SKM-1 treated with dmso at 0.1 percent for 144 hours (cell line): ENCODE data around the gene SHH.
A peak's percentile ranks its signal among the peaks of the same experiment; 100 is the strongest.
"Not testable (repeated sequence)": the region's sequence is repeated elsewhere in the genome, so short reads cannot be mapped to it uniquely, and the experiment has no call there.

Experiments used
- DNase-seq: peaks from one replicate; lab custom pipeline; 2025; ENCODE audit not compliant: unreplicated experiment; lab: John Stamatoyannopoulos, UW

The SHH gene

GRCh38 chr7:155820788-155821187, 8.5 kb upstream of the SHH start:
- no peak for DNase-seq

DNA sequence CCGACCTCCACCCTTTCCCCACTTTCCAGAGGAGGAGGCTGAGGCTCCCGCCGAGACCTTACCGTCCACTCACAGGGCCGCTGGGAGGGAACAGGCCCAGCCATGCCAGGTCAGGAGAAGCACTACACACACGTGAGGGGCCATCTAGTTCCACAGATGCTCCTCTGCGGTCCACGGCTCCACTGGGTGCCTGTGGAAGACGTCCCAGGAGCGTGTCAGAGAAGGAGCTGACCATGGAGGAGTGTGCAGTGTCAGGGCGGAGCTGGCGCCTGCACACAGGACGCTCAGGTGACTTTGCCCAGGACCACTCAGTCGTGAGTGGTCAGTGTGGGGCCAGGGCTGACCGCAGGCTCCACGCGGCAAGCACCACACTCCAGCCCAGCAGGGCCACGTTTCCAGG, 8.0 kb upstream of the SHH start:
- no peak for DNase-seq

DNA sequence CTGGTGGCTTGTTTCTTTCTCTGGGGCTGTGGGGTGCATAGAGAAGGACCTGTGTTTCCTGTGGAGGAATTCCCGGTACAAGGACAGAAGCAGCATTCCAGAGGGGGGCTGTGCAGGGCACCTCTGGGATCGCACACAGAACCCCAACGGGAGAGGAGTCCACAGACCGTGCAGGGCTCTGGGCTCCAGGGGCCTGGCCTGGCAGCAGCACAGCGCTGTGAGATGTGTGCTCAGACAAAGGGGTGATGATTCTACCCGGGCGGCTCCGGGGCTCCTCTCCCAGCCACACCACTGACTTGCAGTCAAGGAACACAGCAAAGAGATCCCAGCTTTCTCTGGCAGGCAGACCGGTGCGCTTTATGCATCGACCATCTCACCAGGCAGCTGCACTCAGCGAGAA, 6.9 kb upstream of the SHH start:
- DNase-seq: no peak

- DNase-seq: no peak
These were observed 6.5 kb upstream of the SHH start for GRCh38 chr7:155818820-155819168.

- DNase-seq: no peak
These were observed 6.0 kb upstream of the SHH start for GRCh38 chr7:155818154-155818819.

GRCh38 chr7:155817515-155817914, 5.3 kb upstream of the SHH start:
- not testable (repeated sequence) for DNase-seq

GRCh38 chr7:155816996-155817395, 4.7 kb upstream of the SHH start:
- DNase-seq: no peak

GRCh38 chr7:155816192-155816508, 3.9 kb upstream of the SHH start:
- no peak for DNase-seq

DNA sequence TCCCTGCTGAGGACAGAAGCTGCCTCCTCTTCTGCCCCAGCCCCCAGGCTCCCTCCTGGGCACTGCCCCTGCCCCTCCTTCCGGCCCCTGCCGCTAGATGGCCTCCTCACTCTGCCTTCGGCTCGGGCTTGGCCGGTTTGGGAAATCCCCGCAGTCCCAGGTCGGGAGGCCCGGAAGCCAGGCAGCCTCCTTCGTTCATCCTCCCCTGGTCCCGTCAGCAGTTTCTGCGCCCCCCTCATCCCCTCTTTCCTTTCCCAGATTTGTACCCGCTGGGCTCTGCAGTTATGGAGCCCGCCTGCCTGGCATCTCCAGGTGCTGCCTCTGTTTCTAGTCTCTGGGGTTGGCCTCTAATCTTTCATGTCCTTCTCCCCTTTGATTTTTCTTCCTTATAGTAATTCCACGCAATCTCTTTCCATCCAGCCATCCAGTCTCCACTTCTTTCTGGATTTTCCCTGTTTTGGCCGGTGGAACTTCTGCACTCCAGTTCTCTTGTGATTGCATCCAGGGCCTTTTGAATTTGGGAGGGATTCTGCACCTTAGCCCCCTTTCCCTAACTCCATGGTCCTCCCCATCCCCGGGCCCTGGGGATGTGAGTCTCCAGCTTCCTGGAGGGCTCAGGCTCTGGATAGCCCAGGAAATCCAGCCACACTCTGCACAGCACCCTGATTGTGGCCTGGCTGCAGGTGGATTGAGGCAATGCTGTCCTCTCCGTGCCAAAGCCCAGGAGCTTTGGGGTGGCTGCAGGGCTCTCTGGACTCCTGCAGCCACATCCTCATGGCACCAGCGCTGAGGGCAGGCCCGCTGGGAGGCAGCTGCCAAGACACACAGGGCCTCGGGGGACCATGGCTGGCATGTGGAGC, 3.3 kb upstream of the SHH start:
- peak; percentile 3 for DNase-seq

DNA sequence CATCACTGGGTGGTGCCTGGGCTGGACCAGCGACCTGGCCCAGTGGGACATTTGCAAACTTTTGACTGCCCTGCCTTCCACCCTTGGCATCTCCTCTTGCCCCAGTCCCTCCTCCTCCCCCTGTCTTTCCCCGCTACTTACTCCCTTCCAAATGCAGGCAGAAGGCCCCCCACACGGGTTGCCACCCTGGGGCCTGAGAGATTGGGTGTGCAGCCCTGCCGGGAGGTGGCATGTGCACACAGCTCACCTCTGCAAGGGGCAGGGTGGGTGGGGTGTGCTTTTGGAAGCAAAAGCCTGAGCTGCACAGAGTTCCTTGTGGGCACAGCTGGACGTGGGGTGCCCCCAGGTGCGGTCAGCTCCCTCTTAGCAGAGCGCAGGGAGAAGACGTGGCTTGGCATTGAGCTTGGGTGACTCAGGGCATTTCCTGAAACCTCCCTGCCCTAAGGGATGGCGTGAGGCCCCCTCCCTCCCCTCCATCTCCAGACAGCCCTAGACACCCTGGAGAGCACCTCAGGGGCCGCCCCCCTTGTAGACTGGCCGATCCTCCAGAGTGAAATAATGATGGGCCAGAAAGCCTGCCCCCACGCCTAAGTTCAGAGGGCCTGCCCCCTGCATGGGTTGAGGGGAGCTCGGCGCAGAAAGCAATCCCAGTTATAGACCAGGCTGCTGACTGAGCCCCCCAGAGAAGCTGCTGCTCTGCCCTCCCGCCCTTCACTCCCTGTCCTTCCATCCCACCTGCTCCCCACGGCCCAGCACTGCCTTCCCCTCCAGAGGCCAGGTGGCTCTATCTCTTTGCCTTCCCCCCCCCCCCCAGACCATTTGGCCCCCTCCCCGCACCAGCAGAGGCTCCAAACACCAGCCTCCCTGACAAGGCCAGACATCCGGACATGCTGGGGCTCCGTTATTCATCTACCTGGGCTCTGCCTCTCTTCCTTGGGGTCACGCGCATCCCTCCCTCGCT, 2.3 kb upstream of the SHH start:
- DNase-seq: no peak

DNA sequence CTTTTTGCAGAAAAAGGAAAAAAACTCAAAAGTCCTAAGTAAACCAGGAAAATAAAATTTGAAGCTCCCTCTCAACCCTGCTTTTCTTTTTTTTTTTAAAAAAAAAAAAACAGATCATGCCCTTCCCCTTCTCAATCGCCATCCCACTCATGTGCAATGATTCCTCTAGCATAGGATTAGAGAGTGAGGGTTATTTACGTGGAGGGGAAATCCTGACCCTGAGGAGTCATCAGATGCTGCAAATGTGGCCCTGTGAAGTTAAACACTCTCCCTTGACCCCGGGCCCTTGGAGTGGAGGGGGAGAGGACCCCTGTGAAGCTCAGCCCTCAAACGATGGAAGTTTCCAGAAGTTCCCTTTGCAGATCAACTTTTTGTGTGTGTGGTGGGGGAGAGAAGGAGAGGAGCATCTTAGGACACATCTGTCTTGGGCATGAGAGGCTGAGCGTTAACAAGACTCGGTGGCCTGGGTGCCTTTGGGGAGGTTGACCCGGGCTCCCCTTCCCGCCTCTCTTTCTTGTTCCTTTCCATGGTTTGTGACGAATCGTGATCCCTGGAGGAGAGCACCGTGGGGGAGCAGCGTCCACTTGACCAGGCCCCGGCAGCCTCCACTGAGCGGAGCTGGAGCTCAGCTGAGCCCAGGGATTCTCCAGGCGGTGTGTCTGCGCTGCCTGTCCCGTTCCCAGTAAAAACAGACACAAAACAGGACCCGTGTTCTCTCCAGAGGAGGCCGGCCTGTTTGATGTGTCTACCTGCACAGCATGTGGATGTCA, 1.5 kb upstream of the SHH start:
- no peak for DNase-seq

DNA sequence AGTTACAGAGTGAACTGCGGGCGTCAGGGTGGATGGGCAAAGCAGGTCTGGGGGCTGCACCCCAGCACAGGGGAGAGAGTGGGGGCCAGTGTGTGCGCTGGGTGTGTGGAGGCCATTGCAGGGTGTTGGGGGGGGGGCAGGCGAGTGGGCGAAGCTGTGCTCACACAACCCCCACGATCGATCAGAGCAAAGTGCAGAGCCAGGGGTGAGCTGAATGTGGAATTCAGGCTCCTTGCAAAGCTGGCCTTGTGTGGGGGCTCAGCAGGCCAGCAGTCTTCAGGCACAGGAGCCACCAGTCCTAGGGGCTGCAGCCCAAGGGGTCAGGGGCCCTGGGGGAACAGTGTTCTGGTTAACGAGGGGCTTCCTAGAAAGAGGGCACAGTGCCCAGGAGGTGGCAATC, 862 bp upstream of the SHH start:
- no peak for DNase-seq

GRCh38 chr7:155811560-155811894, 736 bp downstream of the SHH start:
- DNase-seq: no peak

- no peak for DNase-seq
These were observed 1.3 kb downstream of the SHH start for GRCh38 chr7:155810770-155811559.

DNA sequence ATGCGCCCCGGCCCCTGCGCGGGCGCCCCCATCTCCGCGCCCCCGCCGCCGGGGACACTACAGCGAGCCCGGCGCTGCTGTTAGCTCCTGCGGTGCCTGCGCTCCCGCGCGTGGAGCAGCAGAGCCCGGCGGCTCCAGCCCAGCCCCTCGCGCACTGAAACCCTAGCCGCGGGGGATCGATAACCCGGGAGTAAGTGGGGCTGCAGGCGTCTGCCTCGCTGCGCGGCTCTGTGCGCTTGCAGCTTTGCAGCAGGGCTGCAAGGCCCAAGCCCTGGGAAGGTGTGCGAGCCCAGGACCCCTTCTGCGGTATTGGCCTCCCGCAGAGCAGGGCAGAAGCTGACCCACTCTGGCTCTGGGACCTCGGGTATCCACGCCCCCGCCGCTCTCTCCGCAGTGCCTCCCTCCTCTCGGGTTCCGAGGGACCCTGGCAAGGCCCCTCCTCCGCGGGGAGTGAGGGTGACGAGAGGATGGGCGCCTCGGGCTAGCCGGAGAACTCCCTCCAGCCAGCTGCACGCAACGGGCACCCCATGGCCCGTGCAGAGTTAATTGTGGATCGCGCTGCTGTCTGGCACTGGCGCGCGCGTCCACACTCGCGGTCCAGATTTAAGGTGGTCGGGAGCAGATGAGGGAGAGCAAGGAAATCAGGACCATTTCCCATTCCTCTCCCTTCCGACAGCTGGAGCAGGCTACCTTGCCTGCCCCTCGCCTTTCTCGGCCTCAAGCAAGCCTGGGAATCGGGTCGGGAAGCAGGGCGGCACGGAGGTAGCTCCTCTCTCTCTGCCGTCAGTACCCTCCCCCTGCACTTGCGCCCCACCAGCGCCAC, 2.1 kb downstream of the SHH start:
- DNase-seq: no peak

DNA sequence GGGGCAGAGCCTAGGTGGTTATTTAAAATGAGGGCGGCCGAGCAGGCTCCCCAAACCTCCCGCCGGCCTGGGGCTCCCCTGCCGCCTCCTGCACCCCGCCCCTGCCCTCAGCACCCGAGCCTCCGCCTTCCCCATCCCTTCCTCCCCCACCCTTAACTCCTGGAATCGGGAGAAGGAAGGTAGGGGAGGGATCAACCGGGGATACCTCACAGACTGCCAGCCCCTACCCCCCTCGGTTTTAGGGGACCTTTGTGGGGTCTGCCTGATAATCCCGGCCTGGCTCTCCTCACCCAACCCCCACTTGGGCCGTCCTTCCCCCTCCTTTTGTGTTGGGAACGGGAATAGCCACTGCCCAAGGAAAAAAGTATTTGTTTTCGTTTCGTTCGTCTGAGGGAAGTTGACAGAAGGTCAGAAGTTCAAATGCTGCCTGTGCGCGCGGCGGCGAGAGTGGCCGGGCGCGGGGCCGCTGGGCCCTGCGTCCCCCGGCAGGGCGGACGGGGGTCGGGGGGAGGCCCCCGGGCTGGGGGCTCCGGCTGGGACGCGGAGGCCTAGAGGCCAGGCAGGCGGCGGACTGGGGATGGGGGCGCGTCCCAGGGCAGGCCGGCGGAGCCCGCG, 2.8 kb downstream of the SHH start:
- DNase-seq: no peak

GRCh38 chr7:155808549-155809331, 3.5 kb downstream of the SHH start:
- DNase-seq: no peak
